DND-41 (cell line): ENCODE data around the gene CYSLTR2.
"Not testable (repeated sequence)": the region's sequence is repeated elsewhere in the genome, so short reads cannot be mapped to it uniquely, and the experiment has no call there.

Experiments
- ATAC-seq: fragments of 200-7000 bp; cut with Tn5 transposase; 3 replicates; pipeline ENCODE4 v1.9.1; 2021; ENCODE audit warnings: low read depth; ENCODE audit not compliant: insufficient read depth
- DNase-seq: peaks from one replicate; pipeline ENCODE4 v3.0.0-alpha.2; 2020
- H2AFZ ChIP-seq: 2 replicates; pipeline ENCODE4 v1.6.0; 2012; ENCODE audit warnings: low read depth, low read length
- H3K27ac ChIP-seq: 2 replicates; pipeline ENCODE4 v1.5.1; 2012; ENCODE audit warnings: low read length, inconsistent platforms
- H3K27me3 ChIP-seq: fragments of 200-600 bp; sonication (generic); 2 replicates; pipeline ENCODE4 v1.6.0; 2012; ENCODE audit warnings: low read length, mild to moderate bottlenecking, inconsistent platforms; ENCODE audit not compliant: insufficient read depth, poor library complexity
- H3K36me3 ChIP-seq: 2 replicates; pipeline ENCODE4 v1.5.1; 2012; ENCODE audit warnings: low read length, inconsistent platforms; ENCODE audit not compliant: insufficient read depth
- H3K4me1 ChIP-seq: 2 replicates; pipeline ENCODE4 v1.5.1; 2012; ENCODE audit warnings: mild to moderate bottlenecking, low read length; ENCODE audit not compliant: insufficient read depth
- H3K4me2 ChIP-seq: 2 replicates; pipeline ENCODE4 v1.6.0; 2012; ENCODE audit warnings: mild to moderate bottlenecking, moderate library complexity, low read length, inconsistent platforms; ENCODE audit not compliant: insufficient read depth
- H3K4me3 ChIP-seq, 2 experiments: fragments of 200-600 bp in 1 of 2; shearing (Covaris generic) in 1 of 2; 2 replicates each; pipeline ENCODE4 v1.5.1; 2012 to 2016; ENCODE audit warnings: inconsistent platforms in 2 of 2, low read length in 2 of 2, mild to moderate bottlenecking in 2 of 2, low read depth in 1 of 2, moderate library complexity in 1 of 2
- H3K79me2 ChIP-seq: 2 replicates; pipeline ENCODE4 v1.6.0; 2012; ENCODE audit warnings: low read length, inconsistent platforms; ENCODE audit not compliant: insufficient read depth
- H3K9ac ChIP-seq: 2 replicates; pipeline ENCODE4 v1.6.0; 2012; ENCODE audit warnings: low read depth, mild to moderate bottlenecking, inconsistent platforms, low read length, moderate library complexity
- H3K9me3 ChIP-seq: 2 replicates; pipeline ENCODE4 v1.5.1; 2012; ENCODE audit warnings: low read length, moderate library complexity, mild to moderate bottlenecking, inconsistent platforms; ENCODE audit not compliant: insufficient read depth, severe bottlenecking
- H4K20me1 ChIP-seq: 2 replicates; pipeline ENCODE4 v1.6.0; 2012; ENCODE audit warnings: low read length; ENCODE audit not compliant: insufficient read depth
- CTCF ChIP-seq: IDR thresholded peaks from 2 replicates; pipeline ENCODE4 v1.5.1; 2012; ENCODE audit warnings: borderline replicate concordance, low read length, moderate library complexity, mild to moderate bottlenecking; ENCODE audit not compliant: poor library complexity, severe bottlenecking; ENCODE audit errors: extremely low read depth
- EZH2 ChIP-seq: IDR thresholded peaks from 3 replicates; pipeline ENCODE4 v1.6.1; 2012; ENCODE audit warnings: borderline replicate concordance, low read depth, mild to moderate bottlenecking, moderate library complexity, low read length, inconsistent platforms; ENCODE audit not compliant: severe bottlenecking

CYSLTR2 gene

GRCh38 chr13:48693998-48694397, 40.3 kb downstream of the CYSLTR2 start:
- no peak overlapping the region for H3K9ac ChIP-seq
- H3K4me3 ChIP-seq = no peak overlapping the region
- H3K27me3 ChIP-seq = no peaks in the 10 kb centered on the region
- no peaks in the 10 kb centered on the region for H3K4me1 ChIP-seq
- H4K20me1 ChIP-seq = no peaks in the 10 kb centered on the region
- TF ChIP-seq EZH2 (no peak), CTCF (no peak)
- H3K27ac ChIP-seq = no peak overlapping the region
- peaks cover 9% of the 10 kb centered on the region; the same call in 1 of the 2 replicates for H3K79me2 ChIP-seq
- DNase-seq (no peak), ATAC-seq (no peak)
- H3K9me3 ChIP-seq = peaks cover 6% of the 10 kb centered on the region
- H3K4me2 ChIP-seq = no peak overlapping the region
- H2AFZ ChIP-seq = no peak overlapping the region
- H3K36me3 ChIP-seq = peaks cover 41% of the 10 kb centered on the region

- no peak for ATAC-seq
- peaks cover 9% of the 10 kb centered on the region; the same call in 1 of the 2 replicates for H3K79me2 ChIP-seq
- no peaks in the 10 kb centered on the region for H3K27me3 ChIP-seq
- no peak for DNase-seq
- no peak overlapping the region for H3K4me2 ChIP-seq
- H2AFZ ChIP-seq = no peak overlapping the region
- no peak overlapping the region for H3K9ac ChIP-seq
- no peak overlapping the region for H3K27ac ChIP-seq
- H3K4me1 ChIP-seq = no peaks in the 10 kb centered on the region
- H3K9me3 ChIP-seq = peaks cover 6% of the 10 kb centered on the region
- H4K20me1 ChIP-seq = no peaks in the 10 kb centered on the region
- H3K36me3 ChIP-seq = peaks cover 41% of the 10 kb centered on the region
- no peak overlapping the region for H3K4me3 ChIP-seq
- TF ChIP-seq CTCF = no peak
- no peak for TF ChIP-seq EZH2
These were observed 42.0 kb downstream of the CYSLTR2 start for GRCh38 chr13:48695776-48696175.

GRCh38 chr13:48696676-48697075, 42.9 kb downstream of the CYSLTR2 start:
- not testable (repeated sequence) for H3K4me1 ChIP-seq, H3K9me3 ChIP-seq, H3K4me2 ChIP-seq, H4K20me1 ChIP-seq, H3K9ac ChIP-seq, ATAC-seq, H3K4me3 ChIP-seq, H2AFZ ChIP-seq, H3K27ac ChIP-seq, DNase-seq, H3K27me3 ChIP-seq, H3K79me2 ChIP-seq
- H3K36me3 ChIP-seq = peaks cover 41% of the 10 kb centered on the region

GRCh38 chr13:48707405-48707804, 53.7 kb downstream of the CYSLTR2 start:
- no peaks in the 10 kb centered on the region for H3K79me2 ChIP-seq
- H3K4me2 ChIP-seq = no peak overlapping the region
- TF ChIP-seq EZH2 (no peak), CTCF (no peak)
- no peak for ATAC-seq
- H3K4me1 ChIP-seq = peaks cover 4% of the 10 kb centered on the region; the same call in 1 of the 2 replicates
- H2AFZ ChIP-seq = no peak overlapping the region
- H3K9ac ChIP-seq = no peak overlapping the region
- no peaks in the 10 kb centered on the region for H3K27me3 ChIP-seq
- H3K4me3 ChIP-seq = no peak overlapping the region
- H3K36me3 ChIP-seq = peaks cover 36% of the 10 kb centered on the region
- DNase-seq = no peak
- no peak overlapping the region for H3K27ac ChIP-seq
- no peaks in the 10 kb centered on the region for H4K20me1 ChIP-seq
- H3K9me3 ChIP-seq = peaks cover 10% of the 10 kb centered on the region
